ENCODE results near the gene BCKDHA.
A peak's percentile ranks its signal among the peaks of the same experiment; 100 is the strongest.

The BCKDHA gene

GRCh38 chr19:41355802-41356201 lies 41.8 kb upstream of the BCKDHA start:
- Histone ChIP-seq H3K9me3 (ENCODE audit: control insufficient read depth, low read length) (no peaks in the 10 kb centered on the region), H3K4me3 (ENCODE audit: insufficient read depth, low read depth, low read length) (no peak overlapping the region), H3K27me3 (ENCODE audit: control insufficient read depth, insufficient read depth, low read length, poor library complexity, severe bottlenecking) (peaks cover 36% of the 10 kb centered on the region), H3K36me3 (ENCODE audit: control insufficient read depth, insufficient read depth, low read length) (no peaks in the 10 kb centered on the region), H3K4me1 (ENCODE audit: control insufficient read depth, insufficient read depth, low read length) (peaks cover 18% of the 10 kb centered on the region), H3K27ac (ENCODE audit: insufficient read depth, low read depth, low read length, poor library complexity, severe bottlenecking) (no peak overlapping the region)
- WGBS, 2 experiments: 82 to 89% methylated on average over 3 of the region's 3 CpGs

GRCh38 chr19:41356984-41357739 lies 40.5 kb upstream of the BCKDHA start:
- peaks cover 9% of the 10 kb centered on the region for H3K4me1 ChIP-seq (ENCODE audit: control insufficient read depth, insufficient read depth, low read length)
- H3K4me3 ChIP-seq (ENCODE audit: insufficient read depth, low read depth, low read length): no peak overlapping the region
- no peaks in the 10 kb centered on the region for H3K9me3 ChIP-seq (ENCODE audit: control insufficient read depth, low read length)
- no peaks in the 10 kb centered on the region for H3K36me3 ChIP-seq (ENCODE audit: control insufficient read depth, insufficient read depth, low read length)
- no peak overlapping the region for H3K27ac ChIP-seq (ENCODE audit: insufficient read depth, low read depth, low read length, poor library complexity, severe bottlenecking)
- 85 to 86% methylated on average over 11 of the region's 11 CpGs for WGBS, 2 experiments
- peaks cover 23% of the 10 kb centered on the region for H3K27me3 ChIP-seq (ENCODE audit: control insufficient read depth, insufficient read depth, low read length, poor library complexity, severe bottlenecking)

GRCh38 chr19:41357746-41358145 lies 39.9 kb upstream of the BCKDHA start:
- Histone ChIP-seq H3K4me3 (ENCODE audit: insufficient read depth, low read depth, low read length) (no peak overlapping the region), H3K27ac (ENCODE audit: insufficient read depth, low read depth, low read length, poor library complexity, severe bottlenecking) (no peak overlapping the region)
- WGBS, 2 experiments: 94% methylated on average over 13 of the region's 13 CpGs

GRCh38 chr19:41359741-41360140 lies 37.9 kb upstream of the BCKDHA start:
- WGBS, 2 experiments: 88% methylated on average over 1 of the region's 1 CpG
- Histone ChIP-seq H3K9me3 (ENCODE audit: control insufficient read depth, low read length) (no peaks in the 10 kb centered on the region), H3K4me1 (ENCODE audit: control insufficient read depth, insufficient read depth, low read length) (peaks cover 6% of the 10 kb centered on the region), H3K4me3 (ENCODE audit: insufficient read depth, low read depth, low read length) (no peak overlapping the region), H3K27ac (ENCODE audit: insufficient read depth, low read depth, low read length, poor library complexity, severe bottlenecking) (no peak overlapping the region), H3K36me3 (ENCODE audit: control insufficient read depth, insufficient read depth, low read length) (no peaks in the 10 kb centered on the region), H3K27me3 (ENCODE audit: control insufficient read depth, insufficient read depth, low read length, poor library complexity, severe bottlenecking) (no peaks in the 10 kb centered on the region)

More at GRCh38 chr19:41357746-41358145, 39.9 kb upstream of the BCKDHA start:
- no peaks in the 10 kb centered on the region for H3K9me3 ChIP-seq (ENCODE audit: control insufficient read depth, low read length)
- peaks cover 4% of the 10 kb centered on the region for H3K4me1 ChIP-seq (ENCODE audit: control insufficient read depth, insufficient read depth, low read length)
- H3K36me3 ChIP-seq (ENCODE audit: control insufficient read depth, insufficient read depth, low read length): no peaks in the 10 kb centered on the region
- peaks cover 17% of the 10 kb centered on the region for H3K27me3 ChIP-seq (ENCODE audit: control insufficient read depth, insufficient read depth, low read length, poor library complexity, severe bottlenecking)

- WGBS, 2 experiments: 92% methylated on average over 7 of the region's 10 CpGs
- no peaks in the 10 kb centered on the region for H3K9me3 ChIP-seq (ENCODE audit: control insufficient read depth, low read length)
- no peak overlapping the region for H3K4me3 ChIP-seq (ENCODE audit: insufficient read depth, low read depth, low read length)
- H3K27ac ChIP-seq (ENCODE audit: insufficient read depth, low read depth, low read length, poor library complexity, severe bottlenecking): no peak overlapping the region
- no peaks in the 10 kb centered on the region for H3K36me3 ChIP-seq (ENCODE audit: control insufficient read depth, insufficient read depth, low read length)
- peaks cover 6% of the 10 kb centered on the region for H3K4me1 ChIP-seq (ENCODE audit: control insufficient read depth, insufficient read depth, low read length)
- no peaks in the 10 kb centered on the region for H3K27me3 ChIP-seq (ENCODE audit: control insufficient read depth, insufficient read depth, low read length, poor library complexity, severe bottlenecking)
Observed at GRCh38 chr19:41362143-41362847, 35.3 kb upstream of the BCKDHA start.

- Histone ChIP-seq H3K4me1 (ENCODE audit: control insufficient read depth, insufficient read depth, low read length) (peaks cover 6% of the 10 kb centered on the region), H3K36me3 (ENCODE audit: control insufficient read depth, insufficient read depth, low read length) (no peaks in the 10 kb centered on the region), H3K4me3 (ENCODE audit: insufficient read depth, low read depth, low read length) (peak overlapping the region; percentile 95), H3K9me3 (ENCODE audit: control insufficient read depth, low read length) (no peaks in the 10 kb centered on the region), H3K27me3 (ENCODE audit: control insufficient read depth, insufficient read depth, low read length, poor library complexity, severe bottlenecking) (no peaks in the 10 kb centered on the region), H3K27ac (ENCODE audit: insufficient read depth, low read depth, low read length, poor library complexity, severe bottlenecking) (no peak overlapping the region)
- 59 to 60% methylated on average over 6 of the region's 6 CpGs for WGBS, 2 experiments
Observed at GRCh38 chr19:41363371-41363752, 34.3 kb upstream of the BCKDHA start.

GRCh38 chr19:41363753-41364523 lies 33.7 kb upstream of the BCKDHA start, which contains the start of gene B9D2:
Gene B9D2 (minus strand): TSS chr19:41364149. CDS start chr19:41363519, 630 bp downstream.
- Histone ChIP-seq H3K4me3 (ENCODE audit: insufficient read depth, low read depth, low read length) (peak within 1 kb of the TSS; percentile 95), H3K36me3 (ENCODE audit: control insufficient read depth, insufficient read depth, low read length) (no peaks in the 10 kb centered on the region), H3K27ac (ENCODE audit: insufficient read depth, low read depth, low read length, poor library complexity, severe bottlenecking) (peak within 1 kb of the TSS; percentile 99), H3K9me3 (ENCODE audit: control insufficient read depth, low read length) (no peaks in the 10 kb centered on the region), H3K4me1 (ENCODE audit: control insufficient read depth, insufficient read depth, low read length) (peaks cover 6% of the 10 kb centered on the region), H3K27me3 (ENCODE audit: control insufficient read depth, insufficient read depth, low read length, poor library complexity, severe bottlenecking) (no peaks in the 10 kb centered on the region)
- WGBS, 2 experiments: 0 to 1% methylated on average over 55 of the region's 56 CpGs

GRCh38 chr19:41364524-41365391 lies 32.9 kb upstream of the BCKDHA start:
- Histone ChIP-seq H3K4me1 (ENCODE audit: control insufficient read depth, insufficient read depth, low read length) (peaks cover 6% of the 10 kb centered on the region), H3K9me3 (ENCODE audit: control insufficient read depth, low read length) (no peaks in the 10 kb centered on the region), H3K36me3 (ENCODE audit: control insufficient read depth, insufficient read depth, low read length) (no peaks in the 10 kb centered on the region), H3K27me3 (ENCODE audit: control insufficient read depth, insufficient read depth, low read length, poor library complexity, severe bottlenecking) (no peaks in the 10 kb centered on the region), H3K4me3 (ENCODE audit: insufficient read depth, low read depth, low read length) (peak overlapping the region; percentile 95), H3K27ac (ENCODE audit: insufficient read depth, low read depth, low read length, poor library complexity, severe bottlenecking) (peak overlapping the region; percentile 99)
- WGBS, 2 experiments: 84 to 85% methylated on average over 12 to 13 of the region's 14 CpGs

GRCh38 chr19:41366089-41366488 lies 31.5 kb upstream of the BCKDHA start:
- WGBS, 2 experiments: 93 to 94% methylated on average over 1 of the region's 1 CpG
- Histone ChIP-seq H3K27ac (ENCODE audit: insufficient read depth, low read depth, low read length, poor library complexity, severe bottlenecking) (no peak overlapping the region), H3K36me3 (ENCODE audit: control insufficient read depth, insufficient read depth, low read length) (no peaks in the 10 kb centered on the region)

More at GRCh38 chr19:41366089-41366488, 31.5 kb upstream of the BCKDHA start:
- H3K4me3 ChIP-seq (ENCODE audit: insufficient read depth, low read depth, low read length): no peak overlapping the region
- no peaks in the 10 kb centered on the region for H3K27me3 ChIP-seq (ENCODE audit: control insufficient read depth, insufficient read depth, low read length, poor library complexity, severe bottlenecking)
- peaks cover 6% of the 10 kb centered on the region for H3K4me1 ChIP-seq (ENCODE audit: control insufficient read depth, insufficient read depth, low read length)
- no peaks in the 10 kb centered on the region for H3K9me3 ChIP-seq (ENCODE audit: control insufficient read depth, low read length)

Data from ectodermal cell (in vitro differentiated cells).